OCI-LY1 (cell line): ENCODE measurements around the gene CRACDL.

Experiments used
- H2AFZ ChIP-seq: fragments of 200-600 bp; sonication (generic), shearing (Covaris generic); 2 replicates; pipeline ENCODE4 v1.6.0; 2014; ENCODE audit warnings: antibody characterized with exemption, mild to moderate bottlenecking, low read length
- H3F3A ChIP-seq: fragments of 200-600 bp; sonication (generic), shearing (Covaris generic); 2 replicates; pipeline ENCODE4 v1.6.0; 2014; ENCODE audit warnings: mild to moderate bottlenecking, antibody characterized with exemption, low read length, moderate library complexity; ENCODE audit not compliant: insufficient read depth
- H3K27ac ChIP-seq: fragments of 200-600 bp; sonication (generic); 2 replicates; pipeline ENCODE4 v1.5.1; 2014; ENCODE audit warnings: low read length, mixed run types, mild to moderate bottlenecking, low read depth; ENCODE audit not compliant: poor library complexity, severe bottlenecking
- H3K27me3 ChIP-seq: fragments of 200-600 bp; sonication (generic); 2 replicates; pipeline ENCODE4 v1.6.0; 2014; ENCODE audit warnings: antibody characterized with exemption, mild to moderate bottlenecking, low read length, moderate library complexity; ENCODE audit not compliant: insufficient read depth
- H3K36me3 ChIP-seq: fragments of 200-600 bp; sonication (generic); 2 replicates; pipeline ENCODE4 v1.6.1; 2014; ENCODE audit warnings: mild to moderate bottlenecking, antibody characterized with exemption, low read length, moderate library complexity, mixed read lengths; ENCODE audit not compliant: insufficient read depth
- H3K4me1 ChIP-seq: fragments of 200-600 bp; sonication (generic); 2 replicates; pipeline ENCODE4 v1.5.1; 2014; ENCODE audit warnings: mild to moderate bottlenecking, low read length, moderate library complexity; ENCODE audit not compliant: insufficient read depth, severe bottlenecking
- H3K4me2 ChIP-seq: fragments of 200-600 bp; sonication (generic), shearing (Covaris generic); 2 replicates; pipeline ENCODE4 v1.6.1; 2014; ENCODE audit warnings: low read length
- H3K4me3 ChIP-seq: fragments of 200-600 bp; sonication (generic); 2 replicates; pipeline ENCODE4 v1.5.1; 2014; ENCODE audit warnings: low read length, low read depth, mild to moderate bottlenecking, mixed read lengths; ENCODE audit not compliant: poor library complexity, severe bottlenecking
- H3K79me2 ChIP-seq: fragments of 200-600 bp; shearing (Covaris generic); 2 replicates; pipeline ENCODE4 v1.6.1; 2016; ENCODE audit warnings: mixed run types, low read length, mixed read lengths; ENCODE audit not compliant: insufficient read depth
- H3K9ac ChIP-seq: fragments of 200-600 bp; sonication (generic), shearing (Covaris generic); 2 replicates; pipeline ENCODE4 v1.6.1; 2014; ENCODE audit warnings: mild to moderate bottlenecking, low read length, mixed read lengths
- H3K9me2 ChIP-seq: fragments of 200-600 bp; sonication (generic), shearing (Covaris generic); 2 replicates; pipeline ENCODE4 v1.6.1; 2014; ENCODE audit warnings: low read depth, mild to moderate bottlenecking, low read length, mixed read lengths
- H3K9me3 ChIP-seq: fragments of 200-600 bp; shearing (Covaris generic); 2 replicates; pipeline ENCODE4 v1.6.1; 2014; ENCODE audit warnings: low read length, mixed read lengths
- H4K20me1 ChIP-seq: fragments of 200-600 bp; sonication (generic), shearing (Covaris generic); 2 replicates; pipeline ENCODE4 v1.6.0; 2016; ENCODE audit warnings: mild to moderate bottlenecking, low read length; ENCODE audit not compliant: insufficient read depth
- EZH2 ChIP-seq: fragments of 200-600 bp; sonication (generic), shearing (Covaris generic); IDR thresholded peaks from 2 replicates; pipeline ENCODE4 v1.8.0; 2017; ENCODE audit warnings: borderline replicate concordance, mixed run types, mild to moderate bottlenecking, antibody characterized with exemption, low read length, moderate library complexity, mixed read lengths
- TF ChIP-seq, protein P1 (sequence below): fragments of 200-600 bp; sonication (generic), shearing (Covaris generic); IDR thresholded peaks from 2 replicates; pipeline ENCODE4 v1.5.1; 2017; ENCODE audit warnings: mild to moderate bottlenecking, antibody characterized with exemption, low read length, moderate library complexity, mixed read lengths

CRACDL gene

DNA sequence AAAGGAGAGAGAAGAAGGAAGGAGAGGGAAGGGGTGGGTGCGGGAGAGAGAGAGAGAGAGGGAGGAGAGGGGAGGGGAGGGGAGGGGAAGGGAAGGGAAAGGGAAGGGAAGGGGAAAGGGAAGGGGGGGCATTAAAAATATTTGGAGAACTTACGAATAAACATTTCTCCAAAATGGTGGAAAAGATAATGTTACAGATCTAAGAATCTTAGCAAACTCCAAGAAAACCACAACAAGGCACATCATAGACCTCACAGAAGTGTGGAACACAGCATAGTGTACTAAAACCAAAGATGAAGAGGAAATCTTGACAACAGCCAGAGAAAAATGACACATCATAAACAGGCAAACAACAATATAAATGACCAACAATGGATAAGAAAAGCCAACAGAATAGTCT is 83.1 kb downstream of the CRACDL start:
- H3K4me2 ChIP-seq = no peak overlapping the region
- H3K27ac ChIP-seq = no peak overlapping the region
- H3K4me3 ChIP-seq = no peak overlapping the region
- no peak overlapping the region for H2AFZ ChIP-seq
- peaks cover 3% of the 10 kb centered on the region; the same call in 1 of the 2 replicates for H3K27me3 ChIP-seq
- no peaks in the 10 kb centered on the region for H3K9me3 ChIP-seq
- no peaks in the 10 kb centered on the region for H3K4me1 ChIP-seq
- H3K79me2 ChIP-seq = no peaks in the 10 kb centered on the region
- no peaks in the 10 kb centered on the region for H3F3A ChIP-seq
- no peaks in the 10 kb centered on the region for H3K9me2 ChIP-seq
- TF ChIP-seq EZH2 = no peak
- TF ChIP-seq, protein P1, sequence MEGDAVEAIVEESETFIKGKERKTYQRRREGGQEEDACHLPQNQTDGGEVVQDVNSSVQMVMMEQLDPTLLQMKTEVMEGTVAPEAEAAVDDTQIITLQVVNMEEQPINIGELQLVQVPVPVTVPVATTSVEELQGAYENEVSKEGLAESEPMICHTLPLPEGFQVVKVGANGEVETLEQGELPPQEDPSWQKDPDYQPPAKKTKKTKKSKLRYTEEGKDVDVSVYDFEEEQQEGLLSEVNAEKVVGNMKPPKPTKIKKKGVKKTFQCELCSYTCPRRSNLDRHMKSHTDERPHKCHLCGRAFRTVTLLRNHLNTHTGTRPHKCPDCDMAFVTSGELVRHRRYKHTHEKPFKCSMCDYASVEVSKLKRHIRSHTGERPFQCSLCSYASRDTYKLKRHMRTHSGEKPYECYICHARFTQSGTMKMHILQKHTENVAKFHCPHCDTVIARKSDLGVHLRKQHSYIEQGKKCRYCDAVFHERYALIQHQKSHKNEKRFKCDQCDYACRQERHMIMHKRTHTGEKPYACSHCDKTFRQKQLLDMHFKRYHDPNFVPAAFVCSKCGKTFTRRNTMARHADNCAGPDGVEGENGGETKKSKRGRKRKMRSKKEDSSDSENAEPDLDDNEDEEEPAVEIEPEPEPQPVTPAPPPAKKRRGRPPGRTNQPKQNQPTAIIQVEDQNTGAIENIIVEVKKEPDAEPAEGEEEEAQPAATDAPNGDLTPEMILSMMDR = no peak
- H4K20me1 ChIP-seq = no peaks in the 10 kb centered on the region
- no peaks in the 10 kb centered on the region for H3K36me3 ChIP-seq
- no peak overlapping the region for H3K9ac ChIP-seq

DNA sequence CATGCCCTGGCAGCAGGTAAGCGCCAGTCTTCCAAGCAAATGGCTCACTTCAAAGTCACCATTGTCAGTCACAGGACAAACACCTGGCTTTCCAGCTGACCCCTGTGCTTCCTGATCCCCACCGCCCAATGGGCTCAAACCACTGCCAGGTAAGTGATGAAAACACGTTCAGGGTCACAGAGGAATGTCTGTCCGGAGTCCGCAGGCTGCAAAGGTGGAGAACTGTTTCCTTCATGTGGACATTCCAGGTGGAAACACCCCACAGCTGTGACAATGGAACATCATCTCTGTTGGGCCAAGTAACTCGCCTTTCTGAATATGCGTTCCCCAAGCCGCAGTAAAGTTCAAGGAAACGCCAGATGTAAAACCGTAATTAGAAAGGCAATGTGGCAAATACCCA is 86.0 kb downstream of the CRACDL start:
- TF ChIP-seq, protein P1 = no peak
- no peak for TF ChIP-seq EZH2

DNA sequence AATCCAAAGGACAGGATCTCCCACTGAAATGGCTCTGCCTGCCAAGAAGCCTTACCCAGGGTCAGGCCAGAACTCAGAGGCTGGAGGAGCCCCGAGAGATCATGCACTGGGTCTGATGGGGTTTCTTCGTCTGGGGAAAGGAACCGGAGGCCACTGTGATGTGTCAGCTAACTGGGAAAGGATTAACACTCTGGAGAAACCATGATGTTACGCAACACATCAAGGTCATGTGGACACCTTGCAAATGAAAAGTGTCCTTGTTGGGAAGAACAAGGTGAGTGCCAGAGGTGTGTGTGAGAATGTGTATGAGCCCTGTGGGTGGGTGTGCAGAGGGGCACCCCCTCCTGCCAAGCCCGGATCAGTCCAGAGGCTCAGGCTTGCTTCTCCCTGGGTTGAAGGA is 86.9 kb downstream of the CRACDL start:
- H3K79me2 ChIP-seq = no peaks in the 10 kb centered on the region
- TF ChIP-seq EZH2 = no peak
- TF ChIP-seq, protein P1 = no peak
- peaks cover 3% of the 10 kb centered on the region; the same call in 1 of the 2 replicates for H3K27me3 ChIP-seq
- no peak overlapping the region for H2AFZ ChIP-seq
- no peak overlapping the region for H3K4me3 ChIP-seq
- no peak overlapping the region for H3K4me2 ChIP-seq
- no peaks in the 10 kb centered on the region for H3K4me1 ChIP-seq
- no peak overlapping the region for H3K9ac ChIP-seq
- no peaks in the 10 kb centered on the region for H3K9me2 ChIP-seq
- H3K27ac ChIP-seq = no peak overlapping the region
- no peaks in the 10 kb centered on the region for H3F3A ChIP-seq
- no peaks in the 10 kb centered on the region for H4K20me1 ChIP-seq
- H3K36me3 ChIP-seq = no peaks in the 10 kb centered on the region
- H3K9me3 ChIP-seq = no peaks in the 10 kb centered on the region

More for the DNA sequence above, 86.0 kb downstream of the CRACDL start:
- H3K36me3 ChIP-seq = no peaks in the 10 kb centered on the region
- no peak overlapping the region for H3K4me2 ChIP-seq
- H3K4me1 ChIP-seq = no peaks in the 10 kb centered on the region
- H4K20me1 ChIP-seq = no peaks in the 10 kb centered on the region
- H3K9me3 ChIP-seq = no peaks in the 10 kb centered on the region
- H3K27ac ChIP-seq = no peak overlapping the region
- no peak overlapping the region for H2AFZ ChIP-seq
- no peak overlapping the region for H3K9ac ChIP-seq
- H3K4me3 ChIP-seq = no peak overlapping the region
- H3K27me3 ChIP-seq = peaks cover 3% of the 10 kb centered on the region; the same call in 1 of the 2 replicates
- H3K79me2 ChIP-seq = no peaks in the 10 kb centered on the region
- H3F3A ChIP-seq = no peaks in the 10 kb centered on the region
- H3K9me2 ChIP-seq = no peaks in the 10 kb centered on the region
